Midbrain (tissue), 1 donor: ENCODE results near the gene KDM2A.

Experiments
- DNase-seq: peaks from one replicate; lab custom pipeline; 2025; lab: John Stamatoyannopoulos, UW

The KDM2A gene

GRCh38 chr11:67272327-67273259, 153.5 kb downstream of the KDM2A start:
- DNase-seq, result no peak

- no peak for DNase-seq
Observed at GRCh38 chr11:67273260-67273990, 154.4 kb downstream of the KDM2A start.

- DNase-seq, result no peak
Observed at GRCh38 chr11:67274768-67275605, 155.9 kb downstream of the KDM2A start.

- no peak for DNase-seq
Observed at GRCh38 chr11:67275606-67276409, 156.7 kb downstream of the KDM2A start.

- no peak for DNase-seq
Observed at GRCh38 chr11:67276781-67277230, 157.7 kb downstream of the KDM2A start.

GRCh38 chr11:67277231-67277961, 158.3 kb downstream of the KDM2A start:
- peak; percentile 40 for DNase-seq

GRCh38 chr11:67278135-67278938, 159.3 kb downstream of the KDM2A start:
- DNase-seq, result no peak

- DNase-seq, result no peak
Observed at GRCh38 chr11:67278939-67279588, 160.0 kb downstream of the KDM2A start.

- DNase-seq, result no peak
Observed at GRCh38 chr11:67279589-67280340, 160.7 kb downstream of the KDM2A start.

GRCh38 chr11:67280341-67280787, 161.3 kb downstream of the KDM2A start:
- DNase-seq, result no peak

GRCh38 chr11:67280788-67281551, 161.9 kb downstream of the KDM2A start:
- DNase-seq, result no peak

- DNase-seq, result no peak
Observed at GRCh38 chr11:67281552-67282150, 162.6 kb downstream of the KDM2A start.

GRCh38 chr11:67282155-67282875, 163.3 kb downstream of the KDM2A start:
- no peak for DNase-seq

- no peak for DNase-seq
Observed at GRCh38 chr11:67282876-67283371, 163.9 kb downstream of the KDM2A start.

GRCh38 chr11:67283481-67283963, 164.5 kb downstream of the KDM2A start:
- DNase-seq, result no peak
